A549 (cell line): ENCODE measurements around the gene ANXA9. TPM values are rescaled to one million over a fixed set of nuclear protein-coding genes. Genes with fewer than 3 reads are reported as not detected.

ENCODE experiments used
- ATAC-seq, 2 experiments: fragments of 200-7000 bp in 1 of 2; fragments of >200 bp in 1 of 2; cut with Nextera tagmentation in 1 of 2; cut with Tn5 transposase in 1 of 2; 3 replicates each; pipeline versions ENCODE4 v1.8.0 to v1.9.1; 2018 to 2020; ENCODE audit warnings: mild to moderate bottlenecking in 1 of 2, moderate library complexity in 1 of 2
- CTCF ChIA-PET: fragments of 300-600 bp; sonication (Branson Sonifier 250); formaldehyde crosslinking; extraction: SDS; loops from one replicate; lab custom pipeline; 2021; ENCODE audit warnings: antibody characterized with exemption, inconsistent platforms; lab: Yijun Ruan, JAX
- POLR2A ChIA-PET: fragments of 350-600 bp; formaldehyde crosslinking; extraction: SDS; loops from one replicate; lab custom pipeline; 2021; ENCODE audit warnings: antibody characterized with exemption, inconsistent platforms; lab: Yijun Ruan, JAX
- DNase-seq, 2 experiments: peaks; one replicate each; pipeline versions ENCODE4 v3.0.0 to v3.0.0-alpha.2; 2011 to 2016; ENCODE audit warnings: low read depth in 1 of 2, low spot score in 1 of 2
- FAIRE-seq: peaks from 2 replicates; lab custom pipeline; 2011; peaks lifted over from hg19 to GRCh38; lab: Jason Lieb, UNC
- H3K27ac ChIP-seq, 2 experiments: fragments of >200 bp; sonication (Bioruptor Twin); formaldehyde crosslinking; 3 replicates each; pipeline ENCODE4 v1.5.1; 2016 to 2017
- H3K4me1 ChIP-seq: fragments of >200 bp; sonication (Bioruptor Twin); formaldehyde crosslinking; 3 replicates; pipeline ENCODE4 v1.6.1; 2016
- H3K4me2 ChIP-seq: fragments of >200 bp; sonication (Bioruptor Twin); formaldehyde crosslinking; 3 replicates; pipeline ENCODE4 v1.6.1; 2016
- H3K4me3 ChIP-seq: fragments of >200 bp; sonication (Bioruptor Twin); formaldehyde crosslinking; 3 replicates; pipeline ENCODE4 v1.5.1; 2016
- H3K9me3 ChIP-seq: fragments of >200 bp; sonication (Bioruptor Twin); formaldehyde crosslinking; 3 replicates; pipeline ENCODE4 v1.6.1; 2016
- BHLHE40 ChIP-seq: IDR thresholded peaks from 2 replicates; pipeline ENCODE4 v1.6.1; 2012; ENCODE audit warnings: low read depth, low read length, inconsistent platforms
- EHF ChIP-seq: fragments of 250-450 bp; sonication (Bioruptor Pico); IDR thresholded peaks from 2 replicates; pipeline ENCODE4 v1.5.0; 2020; ENCODE audit warnings: mild to moderate bottlenecking
- GATA3 ChIP-seq: IDR thresholded peaks from 2 replicates; pipeline ENCODE4 v1.6.1; 2012; ENCODE audit warnings: borderline replicate concordance
- HDAC2 ChIP-seq: fragments of 200-600 bp; sonication (generic); IDR thresholded peaks from 2 replicates; pipeline ENCODE4 v1.6.1; 2016
- HOXB5 ChIP-seq: fragments of 250-450 bp; sonication (Bioruptor Pico); IDR thresholded peaks from 2 replicates; pipeline ENCODE4 v1.5.0; 2020; ENCODE audit warnings: mild to moderate bottlenecking, moderate library complexity
- KDM5A ChIP-seq: fragments of 200-600 bp; sonication (generic); IDR thresholded peaks from 2 replicates; pipeline ENCODE4 v1.6.1; 2016; ENCODE audit warnings: antibody characterized with exemption, mild to moderate bottlenecking
- MAZ ChIP-seq: fragments of 150-350 bp; IDR thresholded peaks from 2 replicates; pipeline ENCODE4 v1.6.1; 2014; ENCODE audit warnings: antibody characterized with exemption, low read depth, low read length, borderline replicate concordance
- NFE2L2 ChIP-seq: fragments of 150-350 bp; conservative IDR thresholded peaks from 2 replicates; pipeline ENCODE4 v1.6.1; 2014; ENCODE audit warnings: low read length
- NPAS2 ChIP-seq: fragments of 250-450 bp; sonication (Bioruptor Pico); IDR thresholded peaks from 2 replicates; pipeline ENCODE4 v1.8.0; 2022; ENCODE audit warnings: mild to moderate bottlenecking, moderate library complexity, borderline replicate concordance
- PBX3 ChIP-seq: IDR thresholded peaks from 2 replicates; pipeline ENCODE4 v1.6.1; 2012
- POLR2AphosphoS2 ChIP-seq: conservative IDR thresholded peaks from 2 replicates; pipeline ENCODE4 v1.6.1; 2012; ENCODE audit warnings: low read length, improper control_type of control experiment, inconsistent platforms
- SREBF2 ChIP-seq: fragments of 450-650 bp; IDR thresholded peaks from 2 replicates; pipeline ENCODE4 v1.6.1; 2014; ENCODE audit warnings: mild to moderate bottlenecking, moderate library complexity
- ZC3H11A ChIP-seq: fragments of 450-650 bp; IDR thresholded peaks from 2 replicates; pipeline ENCODE4 v1.6.1; 2014; ENCODE audit warnings: antibody characterized with exemption, mild to moderate bottlenecking
- WGBS: methylation state at CpG from one replicate; pipeline ENCODE4 v1.1.6; 2017; ENCODE audit errors: missing lambda C conversion rate; 5-methylcytosine and 5-hydroxymethylcytosine counted together
- polyA plus RNA-seq, 4 experiments: library from polyadenylated mRNA; depleted of rRNA in 3 of 4; stranded (reverse); fragments of >200 nt; fragmentation: RNase III in 1 of 4; extraction: RNeasy Plus Mini Kit Qiagen cat#74134 plus additional on column Dnase treatment in 1 of 4; gene quantifications; 2 replicates in 3 of 4; 3 replicates in 1 of 4; pipeline ENCODE4 v1.2.3, GENCODE V29; 2011 to 2017
- TF ChIP-seq, protein P1 (sequence below): fragments of >200 bp; sonication (Bioruptor Twin); formaldehyde crosslinking; IDR thresholded peaks from 3 replicates; pipeline ENCODE4 v1.5.1; 2016
- TF ChIP-seq, protein P2 (sequence below): fragments of >200 bp; sonication (Bioruptor Twin); formaldehyde crosslinking; IDR thresholded peaks from 3 replicates; pipeline ENCODE4 v1.6.1; 2016
- TF ChIP-seq, protein P3 (sequence below): IDR thresholded peaks from 2 replicates; pipeline ENCODE4 v1.6.1; 2012; ENCODE audit warnings: low read depth, borderline replicate concordance
- TF ChIP-seq, protein P4 (sequence below): fragments of 200-600 bp; sonication (generic); IDR thresholded peaks from 2 replicates; pipeline ENCODE4 v1.6.1; 2016; ENCODE audit warnings: antibody characterized with exemption, mild to moderate bottlenecking, moderate library complexity

ANXA9 gene
- polyA plus RNA-seq, 2 of the 4 experiments (the other 2 are of a cell fraction): 2.1 to 2.2 TPM

DNA sequence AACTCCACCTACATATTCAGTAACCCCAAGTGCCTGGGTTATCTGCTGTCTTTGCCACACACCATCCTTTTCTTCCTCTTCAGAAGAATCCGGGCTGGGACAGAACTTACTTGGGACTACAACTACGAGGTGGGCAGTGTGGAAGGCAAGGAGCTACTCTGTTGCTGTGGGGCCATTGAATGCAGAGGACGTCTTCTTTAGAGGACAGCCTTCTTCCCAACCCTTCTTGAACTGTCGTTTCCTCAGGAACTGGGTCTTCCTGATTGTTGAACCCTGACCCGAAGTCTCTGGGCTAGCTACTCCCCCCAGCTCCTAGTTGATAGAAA lies 18.0 kb upstream of the ANXA9 start:
- Histone ChIP-seq H3K9me3 (no peaks in the 10 kb centered on the region), H3K27ac (no peak overlapping the region)
- no peak for DNase-seq
- TF ChIP-seq MAZ (no peak), HOXB5 (no peak), POLR2AphosphoS2 (no peak), GATA3 (no peak), BHLHE40 (no peak)
- TF ChIP-seq, protein P1, sequence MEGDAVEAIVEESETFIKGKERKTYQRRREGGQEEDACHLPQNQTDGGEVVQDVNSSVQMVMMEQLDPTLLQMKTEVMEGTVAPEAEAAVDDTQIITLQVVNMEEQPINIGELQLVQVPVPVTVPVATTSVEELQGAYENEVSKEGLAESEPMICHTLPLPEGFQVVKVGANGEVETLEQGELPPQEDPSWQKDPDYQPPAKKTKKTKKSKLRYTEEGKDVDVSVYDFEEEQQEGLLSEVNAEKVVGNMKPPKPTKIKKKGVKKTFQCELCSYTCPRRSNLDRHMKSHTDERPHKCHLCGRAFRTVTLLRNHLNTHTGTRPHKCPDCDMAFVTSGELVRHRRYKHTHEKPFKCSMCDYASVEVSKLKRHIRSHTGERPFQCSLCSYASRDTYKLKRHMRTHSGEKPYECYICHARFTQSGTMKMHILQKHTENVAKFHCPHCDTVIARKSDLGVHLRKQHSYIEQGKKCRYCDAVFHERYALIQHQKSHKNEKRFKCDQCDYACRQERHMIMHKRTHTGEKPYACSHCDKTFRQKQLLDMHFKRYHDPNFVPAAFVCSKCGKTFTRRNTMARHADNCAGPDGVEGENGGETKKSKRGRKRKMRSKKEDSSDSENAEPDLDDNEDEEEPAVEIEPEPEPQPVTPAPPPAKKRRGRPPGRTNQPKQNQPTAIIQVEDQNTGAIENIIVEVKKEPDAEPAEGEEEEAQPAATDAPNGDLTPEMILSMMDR: no peak
- TF ChIP-seq, all 56 proteins: peak for 0
- Histone ChIP-seq H3K4me1 (no peaks in the 10 kb centered on the region), H3K4me2 (no peak overlapping the region), H3K4me3 (no peak overlapping the region)
- POLR2A ChIA-PET: no interaction called here
- no peak for ATAC-seq
- CTCF ChIA-PET: interaction anchor here (0.6 to 4.8 kb wide), 4 partner anchors 10 to 34 kb away, joined by 3 to 44 read pairs (median 8); partner anchors contain the start of genes ANXA9 and CERS2
- FAIRE-seq: no peak
- WGBS: 95% methylated on average over 5 of the region's 5 CpGs

DNA sequence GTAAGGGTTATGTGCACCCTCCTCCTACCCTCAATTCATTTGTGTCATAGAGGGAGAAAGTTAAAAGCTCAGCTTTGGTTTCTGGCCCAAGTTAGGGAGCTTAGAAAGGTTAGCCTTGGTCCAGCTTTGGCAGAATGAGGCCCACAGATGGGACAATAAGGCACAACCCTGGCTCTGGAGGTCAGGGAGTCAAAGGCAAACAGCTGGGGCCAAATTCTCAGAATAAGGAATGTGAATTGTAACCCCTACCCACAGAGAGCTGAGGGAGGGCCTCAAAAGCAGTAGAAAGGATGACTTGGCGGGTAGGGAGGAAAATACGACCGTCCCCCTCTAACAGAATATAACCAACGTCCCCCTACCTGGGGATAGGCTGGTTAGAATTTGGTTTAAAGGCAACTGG lies 16.5 kb upstream of the ANXA9 start:
- no peak for ATAC-seq
- POLR2A ChIA-PET: interaction anchor here (0.5 to 1.1 kb wide), 2 partner anchors 8 to 79 kb away, joined by 3 to 7 read pairs; no protein-coding TSS in a partner anchor
- no peak for FAIRE-seq
- 92% methylated on average over 4 of the region's 4 CpGs for WGBS
- H3K4me2 ChIP-seq: no peak overlapping the region
- TF ChIP-seq PBX3 (no peak), EHF (CRISPR knock-in tag) (no peak), HDAC2 (no peak), ZC3H11A (no peak), NPAS2 (no peak), HOXB5 (no peak), KDM5A (no peak), SREBF2 (no peak), NFE2L2 (no peak)
- TF ChIP-seq, protein P2, sequence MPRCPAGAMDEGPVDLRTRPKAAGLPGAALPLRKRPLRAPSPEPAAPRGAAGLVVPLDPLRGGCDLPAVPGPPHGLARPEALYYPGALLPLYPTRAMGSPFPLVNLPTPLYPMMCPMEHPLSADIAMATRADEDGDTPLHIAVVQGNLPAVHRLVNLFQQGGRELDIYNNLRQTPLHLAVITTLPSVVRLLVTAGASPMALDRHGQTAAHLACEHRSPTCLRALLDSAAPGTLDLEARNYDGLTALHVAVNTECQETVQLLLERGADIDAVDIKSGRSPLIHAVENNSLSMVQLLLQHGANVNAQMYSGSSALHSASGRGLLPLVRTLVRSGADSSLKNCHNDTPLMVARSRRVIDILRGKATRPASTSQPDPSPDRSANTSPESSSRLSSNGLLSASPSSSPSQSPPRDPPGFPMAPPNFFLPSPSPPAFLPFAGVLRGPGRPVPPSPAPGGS: no peak
- TF ChIP-seq, protein P3, sequence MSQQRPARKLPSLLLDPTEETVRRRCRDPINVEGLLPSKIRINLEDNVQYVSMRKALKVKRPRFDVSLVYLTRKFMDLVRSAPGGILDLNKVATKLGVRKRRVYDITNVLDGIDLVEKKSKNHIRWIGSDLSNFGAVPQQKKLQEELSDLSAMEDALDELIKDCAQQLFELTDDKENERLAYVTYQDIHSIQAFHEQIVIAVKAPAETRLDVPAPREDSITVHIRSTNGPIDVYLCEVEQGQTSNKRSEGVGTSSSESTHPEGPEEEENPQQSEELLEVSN: no peak
- TF ChIP-seq, protein P4, sequence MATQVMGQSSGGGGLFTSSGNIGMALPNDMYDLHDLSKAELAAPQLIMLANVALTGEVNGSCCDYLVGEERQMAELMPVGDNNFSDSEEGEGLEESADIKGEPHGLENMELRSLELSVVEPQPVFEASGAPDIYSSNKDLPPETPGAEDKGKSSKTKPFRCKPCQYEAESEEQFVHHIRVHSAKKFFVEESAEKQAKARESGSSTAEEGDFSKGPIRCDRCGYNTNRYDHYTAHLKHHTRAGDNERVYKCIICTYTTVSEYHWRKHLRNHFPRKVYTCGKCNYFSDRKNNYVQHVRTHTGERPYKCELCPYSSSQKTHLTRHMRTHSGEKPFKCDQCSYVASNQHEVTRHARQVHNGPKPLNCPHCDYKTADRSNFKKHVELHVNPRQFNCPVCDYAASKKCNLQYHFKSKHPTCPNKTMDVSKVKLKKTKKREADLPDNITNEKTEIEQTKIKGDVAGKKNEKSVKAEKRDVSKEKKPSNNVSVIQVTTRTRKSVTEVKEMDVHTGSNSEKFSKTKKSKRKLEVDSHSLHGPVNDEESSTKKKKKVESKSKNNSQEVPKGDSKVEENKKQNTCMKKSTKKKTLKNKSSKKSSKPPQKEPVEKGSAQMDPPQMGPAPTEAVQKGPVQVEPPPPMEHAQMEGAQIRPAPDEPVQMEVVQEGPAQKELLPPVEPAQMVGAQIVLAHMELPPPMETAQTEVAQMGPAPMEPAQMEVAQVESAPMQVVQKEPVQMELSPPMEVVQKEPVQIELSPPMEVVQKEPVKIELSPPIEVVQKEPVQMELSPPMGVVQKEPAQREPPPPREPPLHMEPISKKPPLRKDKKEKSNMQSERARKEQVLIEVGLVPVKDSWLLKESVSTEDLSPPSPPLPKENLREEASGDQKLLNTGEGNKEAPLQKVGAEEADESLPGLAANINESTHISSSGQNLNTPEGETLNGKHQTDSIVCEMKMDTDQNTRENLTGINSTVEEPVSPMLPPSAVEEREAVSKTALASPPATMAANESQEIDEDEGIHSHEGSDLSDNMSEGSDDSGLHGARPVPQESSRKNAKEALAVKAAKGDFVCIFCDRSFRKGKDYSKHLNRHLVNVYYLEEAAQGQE: no peak
- TF ChIP-seq, all 56 proteins: peak for 0
- DNase-seq: no peak
- no peaks in the 10 kb centered on the region for H3K9me3 ChIP-seq
- H3K4me1 ChIP-seq: peaks cover 14% of the 10 kb centered on the region
- H3K4me3 ChIP-seq: no peak overlapping the region
- CTCF ChIA-PET: interaction anchor here (0.8 to 4.8 kb wide), 7 partner anchors 9 to 41 kb away, joined by 3 to 44 read pairs (median 5); partner anchors contain the start of genes ANXA9, CERS2 and MINDY1
- H3K27ac ChIP-seq: no peak overlapping the region
